ENCODE results near the gene FILIP1. TPM values are rescaled to one million over a fixed set of nuclear protein-coding genes. Genes with fewer than 3 reads are reported as not detected.

Gene FILIP1
- total RNA-seq, 2 experiments from 2014 or later: not detected

DNA sequence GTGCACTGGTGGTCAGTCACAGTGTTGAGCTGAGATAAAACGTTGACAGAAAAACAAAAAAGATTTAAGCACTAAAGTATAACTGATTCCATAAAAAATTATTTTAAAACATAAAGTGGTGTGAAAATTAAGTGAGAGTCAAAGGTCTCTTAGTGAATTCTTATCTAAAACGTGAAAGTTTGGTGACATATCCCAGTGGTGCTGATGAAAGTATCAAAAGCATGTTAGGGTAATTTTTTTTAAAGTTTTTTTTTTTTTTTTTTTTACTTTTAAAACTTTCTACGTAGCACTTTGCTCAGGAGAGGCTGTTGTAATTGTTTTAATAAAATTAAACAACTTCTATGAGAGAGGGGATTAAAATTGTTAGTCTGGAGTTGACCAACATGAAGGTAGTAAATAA is 143.4 kb downstream of the FILIP1 start:
- no peaks in the 10 kb centered on the region for H3K36me3 Mint-ChIP-seq
- H3K4me3 Mint-ChIP-seq: no peak overlapping the region
- ChIA-PET POLR2A (no interaction called here), CTCF (no interaction called here)
- intact Hi-C loops (cut with micrococcal nuclease): no loop called here
- H3K27me3 Mint-ChIP-seq: peaks cover 21% of the 10 kb centered on the region
- peaks cover 5% of the 10 kb centered on the region for H3K4me1 Mint-ChIP-seq (ENCODE audit: low read depth)
- no peak for DNase-seq
- H3K9me3 Mint-ChIP-seq: no peaks in the 10 kb centered on the region
- H3K27ac Mint-ChIP-seq: no peak overlapping the region

DNA sequence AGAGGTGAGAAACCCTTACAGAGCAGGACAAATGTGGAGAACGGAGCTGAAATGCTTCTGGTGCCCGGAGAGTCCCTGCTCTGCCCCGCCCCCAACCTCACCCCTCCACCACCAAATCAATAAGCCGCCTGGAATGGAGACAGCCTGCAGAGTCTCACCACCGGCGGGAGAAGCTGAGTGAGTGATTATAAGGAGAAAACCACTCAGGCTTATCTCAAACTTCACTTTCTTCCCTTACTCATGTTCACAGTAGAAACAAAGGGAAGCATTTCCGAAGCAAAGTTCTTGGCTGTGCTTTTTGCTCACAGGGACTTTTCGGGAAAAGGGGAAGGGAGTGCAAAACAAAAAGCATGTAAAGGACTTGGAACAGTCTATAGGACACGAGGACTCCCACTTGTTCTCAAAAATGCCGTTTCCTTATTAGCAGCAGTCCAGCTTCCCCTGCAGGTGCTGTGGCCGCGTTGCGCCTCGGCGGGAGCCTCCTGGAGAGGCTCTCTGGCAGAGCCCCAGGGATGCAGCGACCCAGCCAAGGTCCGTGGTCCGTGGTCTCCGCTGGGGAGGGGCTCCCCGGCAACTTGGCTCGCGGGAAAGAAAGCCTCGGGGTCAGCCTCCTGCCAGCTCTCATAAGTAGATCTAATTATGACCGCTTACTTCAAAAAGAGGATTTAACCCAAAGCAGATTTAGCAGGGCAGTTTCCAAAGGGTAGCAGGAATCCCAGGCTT is 144.2 kb downstream of the FILIP1 start:
- peaks cover 21% of the 10 kb centered on the region for H3K27me3 Mint-ChIP-seq
- no peak overlapping the region for H3K4me3 Mint-ChIP-seq

DNA sequence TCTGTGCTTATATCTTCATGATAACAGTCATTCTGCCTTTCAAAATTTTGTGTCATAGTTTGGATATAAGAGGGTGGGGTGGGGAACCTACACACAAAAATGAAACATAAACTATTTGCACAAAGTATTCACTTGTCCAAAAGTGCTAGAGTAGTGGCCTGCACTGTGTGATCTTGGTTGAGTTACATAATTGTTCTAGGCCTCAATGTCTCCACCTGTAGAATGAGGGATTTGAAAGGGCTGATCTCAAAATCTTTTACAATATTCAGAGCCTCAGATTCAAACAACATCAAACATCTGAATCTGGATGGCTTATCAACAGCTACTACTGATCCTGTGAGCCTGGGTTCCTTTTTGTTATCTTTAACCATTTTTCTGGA is 144.7 kb downstream of the FILIP1 start:
- ChIA-PET CTCF (interaction anchor here (0.8 kb wide), 1 partner anchor 178 kb away, joined by 3 read pairs; no protein-coding TSS in a partner anchor), POLR2A (no interaction called here)
- no peak overlapping the region for H3K4me3 Mint-ChIP-seq
- no peaks in the 10 kb centered on the region for H3K9me3 Mint-ChIP-seq
- no peaks in the 10 kb centered on the region for H3K36me3 Mint-ChIP-seq
- intact Hi-C loops (cut with micrococcal nuclease): no loop called here
- peaks cover 5% of the 10 kb centered on the region for H3K4me1 Mint-ChIP-seq (ENCODE audit: low read depth)
- no peak for DNase-seq
- no peak overlapping the region for H3K27ac Mint-ChIP-seq
- peaks cover 20% of the 10 kb centered on the region for H3K27me3 Mint-ChIP-seq

More for the DNA sequence above, 144.2 kb downstream of the FILIP1 start:
- CTCF ChIA-PET: interaction anchor here (0.8 kb wide), 1 partner anchor 178 kb away, joined by 3 read pairs; no protein-coding TSS in a partner anchor
- intact Hi-C loops (cut with micrococcal nuclease): no loop called here
- H3K36me3 Mint-ChIP-seq: no peaks in the 10 kb centered on the region
- no peaks in the 10 kb centered on the region for H3K9me3 Mint-ChIP-seq
- peaks cover 5% of the 10 kb centered on the region for H3K4me1 Mint-ChIP-seq (ENCODE audit: low read depth)
- no peak overlapping the region for H3K27ac Mint-ChIP-seq
- POLR2A ChIA-PET: no interaction called here
- DNase-seq: no peak

DNA sequence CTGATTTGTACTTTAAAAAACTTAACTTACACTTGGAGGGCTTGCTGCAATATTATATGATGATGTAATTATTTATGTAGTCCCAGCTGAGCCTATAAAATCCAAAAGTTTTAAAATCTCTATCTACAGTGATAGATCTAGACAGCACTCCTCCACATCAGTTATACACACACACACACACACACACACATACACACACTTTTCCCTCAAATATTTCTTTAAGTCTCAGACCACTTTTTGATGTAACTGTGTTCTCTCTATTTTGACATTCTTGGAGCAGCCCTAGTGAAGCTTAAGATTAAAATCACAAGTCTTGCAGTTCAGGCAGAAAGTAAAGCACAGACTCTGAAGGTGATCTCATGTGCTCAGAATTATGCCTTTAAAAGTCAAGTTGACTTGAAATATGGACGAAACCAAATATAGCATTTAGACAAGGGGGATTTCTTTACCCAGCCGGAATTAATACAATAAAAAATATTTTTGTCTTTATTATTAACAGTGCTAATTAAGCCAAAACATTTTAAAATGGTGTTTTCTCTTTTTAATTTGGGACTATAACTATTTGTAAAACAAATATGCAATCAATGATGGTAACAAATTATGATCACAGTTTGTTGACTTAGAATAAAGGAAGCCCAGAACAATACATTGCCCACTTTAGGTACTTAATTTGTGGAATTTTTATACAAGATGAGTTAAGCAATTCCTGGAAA is 145.5 kb downstream of the FILIP1 start:
- POLR2A ChIA-PET: no interaction called here
- intact Hi-C loops (cut with micrococcal nuclease): no loop called here
- peaks cover 14% of the 10 kb centered on the region for H3K27me3 Mint-ChIP-seq
- CTCF ChIA-PET: no interaction called here
- H3K36me3 Mint-ChIP-seq: no peaks in the 10 kb centered on the region
- H3K4me3 Mint-ChIP-seq: no peak overlapping the region
- peaks cover 5% of the 10 kb centered on the region for H3K4me1 Mint-ChIP-seq (ENCODE audit: low read depth)
- H3K27ac Mint-ChIP-seq: no peak overlapping the region
- no peak for DNase-seq
- H3K9me3 Mint-ChIP-seq: no peaks in the 10 kb centered on the region

DNA sequence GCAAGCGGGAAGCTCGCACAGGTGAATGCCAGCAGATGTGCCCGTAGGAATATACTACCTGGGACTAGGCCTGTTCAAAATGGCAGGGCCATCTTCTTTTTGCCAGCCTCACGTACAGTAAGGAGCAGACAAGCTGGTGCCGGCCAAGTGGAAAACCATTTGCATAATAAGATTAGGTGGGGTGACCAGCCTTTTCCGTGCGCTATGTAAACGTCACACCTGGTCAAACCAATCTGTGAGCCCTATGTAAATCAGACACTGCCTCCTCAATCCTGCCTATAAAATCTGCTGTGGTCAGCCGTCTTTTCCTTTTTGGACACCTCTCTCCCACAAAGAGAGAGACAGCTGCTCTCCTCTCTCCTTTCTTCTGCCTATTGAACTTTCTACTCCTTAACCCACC is 148.2 kb downstream of the FILIP1 start:
- H3K4me3 Mint-ChIP-seq: no peak overlapping the region
- no peaks in the 10 kb centered on the region for H3K36me3 Mint-ChIP-seq
- peaks cover 5% of the 10 kb centered on the region for H3K4me1 Mint-ChIP-seq (ENCODE audit: low read depth)
- no peaks in the 10 kb centered on the region for H3K9me3 Mint-ChIP-seq
- H3K27ac Mint-ChIP-seq: no peak overlapping the region
- H3K27me3 Mint-ChIP-seq: peaks cover 8% of the 10 kb centered on the region
- ChIA-PET POLR2A (no interaction called here), CTCF (interaction anchor here (0.6 kb wide), 1 partner anchor 1091 kb away, joined by 3 read pairs; no protein-coding TSS in a partner anchor)
- intact Hi-C loops (cut with micrococcal nuclease): no loop called here
- no peak for DNase-seq

DNA sequence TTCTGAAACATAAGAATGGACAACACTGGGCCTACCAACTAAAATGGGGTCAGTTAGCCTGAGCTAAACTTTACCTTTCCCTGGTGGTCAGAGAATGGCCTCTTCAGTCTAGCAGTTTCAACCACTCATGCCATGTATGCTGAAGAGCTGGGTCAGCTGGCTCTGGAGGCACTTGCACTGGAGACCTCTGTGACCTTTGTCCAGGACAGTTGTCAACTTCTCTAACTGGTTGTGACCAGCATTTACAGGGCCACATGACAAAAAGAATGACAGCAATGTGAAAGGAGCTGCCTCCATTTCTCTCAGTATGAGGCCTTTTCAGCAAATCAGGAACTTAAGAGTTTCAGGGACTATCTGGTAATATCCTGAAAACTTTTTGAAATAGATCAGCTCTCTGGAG is 149.1 kb downstream of the FILIP1 start:
- Mint-ChIP-seq H3K4me1 (ENCODE audit: low read depth) (peaks cover 1% of the 10 kb centered on the region), H3K36me3 (no peaks in the 10 kb centered on the region), H3K4me3 (no peak overlapping the region), H3K27ac (no peak overlapping the region), H3K27me3 (peaks cover 5% of the 10 kb centered on the region), H3K9me3 (no peaks in the 10 kb centered on the region)
- ChIA-PET POLR2A (no interaction called here), CTCF (interaction anchor here (0.6 kb wide), 1 partner anchor 1092 kb away, joined by 3 read pairs; no protein-coding TSS in a partner anchor)
- no peak for DNase-seq
- intact Hi-C loops (cut with micrococcal nuclease): no loop called here

DNA sequence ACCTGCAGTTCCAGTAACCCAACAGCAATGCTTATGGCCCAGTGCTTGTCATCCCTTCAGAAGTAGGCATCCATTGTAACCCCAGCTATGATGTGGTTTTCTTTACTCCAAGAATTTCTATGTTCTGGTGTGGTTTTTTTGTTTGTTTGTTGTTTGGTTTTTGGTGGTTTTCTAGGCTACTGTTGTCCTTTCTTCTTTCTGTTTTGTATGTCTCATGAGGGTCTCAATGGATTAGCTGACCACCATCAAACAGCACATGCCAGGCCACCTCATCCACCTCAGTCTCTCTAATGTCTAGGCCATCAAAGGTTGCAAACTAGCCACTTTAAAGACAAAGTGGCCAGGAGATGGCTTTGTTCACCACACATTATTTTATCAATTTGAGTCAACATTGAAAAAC is 149.6 kb downstream of the FILIP1 start:
- Mint-ChIP-seq H3K36me3 (no peaks in the 10 kb centered on the region), H3K9me3 (no peaks in the 10 kb centered on the region), H3K4me1 (ENCODE audit: low read depth) (no peaks in the 10 kb centered on the region), H3K4me3 (no peak overlapping the region), H3K27ac (no peak overlapping the region), H3K27me3 (peaks cover 5% of the 10 kb centered on the region)
- intact Hi-C loops (cut with micrococcal nuclease): no loop called here
- CTCF ChIA-PET: no interaction called here
- POLR2A ChIA-PET: no interaction called here
- no peak for DNase-seq

DNA sequence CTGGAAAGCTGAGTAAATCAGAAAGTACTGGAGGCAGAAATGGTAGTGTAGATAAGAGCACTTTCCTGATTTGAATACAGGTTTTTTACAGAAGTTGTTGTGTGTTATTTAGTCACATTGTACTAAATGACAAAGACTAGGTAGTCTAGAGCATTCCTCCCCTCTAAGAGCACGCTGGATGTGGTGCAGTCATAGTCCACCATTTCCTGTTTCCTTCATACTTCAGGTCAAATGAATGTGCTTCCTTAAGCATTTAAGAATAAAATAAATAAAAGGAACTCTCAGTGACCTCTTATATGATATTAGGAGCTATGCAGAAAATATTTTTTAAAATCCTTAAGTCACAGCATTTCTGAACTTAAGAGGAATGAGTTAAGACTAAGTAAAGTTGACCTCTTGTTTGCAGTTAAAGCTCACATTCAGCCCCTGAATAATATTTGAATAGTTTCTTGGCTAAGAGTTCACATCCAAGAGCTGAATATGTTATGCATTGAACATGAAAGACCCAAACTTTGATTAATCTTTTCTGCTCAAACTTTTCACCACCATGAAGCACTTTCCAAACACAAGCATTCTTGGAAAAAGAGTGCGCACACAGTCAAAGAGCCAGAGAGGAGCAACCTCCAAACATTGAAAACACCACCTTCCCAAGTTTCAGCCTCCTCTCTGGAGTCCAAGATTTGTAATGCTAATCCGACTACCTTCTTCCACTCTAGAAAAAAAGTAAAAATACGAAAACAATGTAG is 155.6 kb downstream of the FILIP1 start:
- Mint-ChIP-seq H3K36me3 (no peaks in the 10 kb centered on the region), H3K27me3 (peaks cover 3% of the 10 kb centered on the region), H3K27ac (no peak overlapping the region), H3K9me3 (no peaks in the 10 kb centered on the region), H3K4me3 (no peak overlapping the region), H3K4me1 (ENCODE audit: low read depth) (no peaks in the 10 kb centered on the region)
- no peak for DNase-seq
- ChIA-PET POLR2A (no interaction called here), CTCF (no interaction called here)
- intact Hi-C loops (cut with micrococcal nuclease): no loop called here

DNA sequence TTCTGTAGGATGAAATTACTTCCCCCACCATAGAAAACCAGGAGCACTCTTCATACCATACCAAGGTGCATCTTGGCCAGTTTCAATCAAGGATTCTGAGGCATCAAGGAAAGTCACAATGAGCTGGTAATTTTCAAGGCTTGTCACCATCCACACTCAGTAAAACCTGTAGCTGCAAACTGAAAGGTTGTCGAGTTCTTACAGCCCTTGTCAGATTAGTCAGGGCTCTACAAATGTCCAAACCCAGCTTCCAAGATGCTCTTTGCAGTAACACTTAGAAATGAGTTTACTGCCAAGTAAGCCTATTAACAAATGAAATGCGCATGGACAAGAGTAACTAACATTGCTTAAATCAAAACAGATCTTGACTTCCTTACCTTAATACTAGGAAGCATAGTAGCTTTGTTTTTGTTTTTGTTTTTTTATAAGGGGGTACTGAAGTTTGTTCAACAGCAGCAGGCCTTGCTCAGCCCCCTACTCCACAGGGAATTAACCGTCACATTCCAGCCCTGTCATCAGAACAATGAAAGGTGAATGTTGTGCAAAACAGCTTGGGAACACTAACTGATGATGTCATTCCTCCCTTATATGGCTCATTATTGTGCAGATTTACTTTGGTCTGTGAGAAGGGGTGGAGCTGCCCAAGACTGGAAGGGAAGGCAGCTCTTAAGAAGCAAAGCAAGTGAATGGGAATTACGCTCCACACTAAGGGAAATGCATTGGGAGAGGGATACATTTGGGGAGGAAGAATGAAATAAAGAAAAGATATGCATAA is 159.1 kb downstream of the FILIP1 start:
- no peaks in the 10 kb centered on the region for H3K4me1 Mint-ChIP-seq (ENCODE audit: low read depth)
- intact Hi-C loops (cut with micrococcal nuclease): no loop called here
- no peak overlapping the region for H3K4me3 Mint-ChIP-seq
- no peaks in the 10 kb centered on the region for H3K36me3 Mint-ChIP-seq
- no peak for DNase-seq
- POLR2A ChIA-PET: no interaction called here
- CTCF ChIA-PET: interaction anchor here (0.6 to 0.8 kb wide), 2 partner anchors 37 to 162 kb away, joined by 3 to 4 read pairs; no protein-coding TSS in a partner anchor
- peaks cover 3% of the 10 kb centered on the region for H3K27me3 Mint-ChIP-seq
- H3K27ac Mint-ChIP-seq: no peak overlapping the region
- H3K9me3 Mint-ChIP-seq: no peaks in the 10 kb centered on the region

- no peaks in the 10 kb centered on the region for H3K4me1 Mint-ChIP-seq (ENCODE audit: low read depth)
- H3K36me3 Mint-ChIP-seq: no peaks in the 10 kb centered on the region
- H3K27me3 Mint-ChIP-seq: peaks cover 3% of the 10 kb centered on the region
- DNase-seq: no peak
- no peaks in the 10 kb centered on the region for H3K9me3 Mint-ChIP-seq
- no peak overlapping the region for H3K27ac Mint-ChIP-seq
- intact Hi-C loops (cut with micrococcal nuclease): no loop called here
- CTCF ChIA-PET: no interaction called here
- POLR2A ChIA-PET: no interaction called here
- H3K4me3 Mint-ChIP-seq: no peak overlapping the region
These were observed 159.9 kb downstream of the FILIP1 start for GRCh38 chr6:75333676-75334200.

DNA sequence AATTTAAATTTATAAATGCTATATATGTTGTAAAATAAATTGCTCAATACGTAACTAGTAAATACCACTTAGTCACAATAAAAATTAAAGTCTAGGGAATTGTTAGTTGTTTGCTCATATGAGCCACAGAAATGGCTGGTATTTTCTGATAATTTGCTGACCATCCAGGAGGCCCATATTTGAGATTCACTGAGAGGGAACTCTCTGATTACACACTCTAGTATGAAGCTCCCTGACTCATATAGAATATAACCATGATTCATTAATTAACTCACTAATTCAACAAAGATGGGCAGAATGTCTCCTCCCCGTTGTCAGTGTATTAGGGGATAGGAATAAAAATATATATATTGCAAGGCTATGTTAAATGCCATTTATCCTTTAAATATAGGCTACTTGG is 162.4 kb downstream of the FILIP1 start:
- H3K27ac Mint-ChIP-seq: no peak overlapping the region
- H3K36me3 Mint-ChIP-seq: no peaks in the 10 kb centered on the region
- H3K27me3 Mint-ChIP-seq: peaks cover 6% of the 10 kb centered on the region
- intact Hi-C loops (cut with micrococcal nuclease): no loop called here
- ChIA-PET CTCF (no interaction called here), POLR2A (no interaction called here)
- DNase-seq: no peak
- H3K9me3 Mint-ChIP-seq: no peaks in the 10 kb centered on the region
- no peak overlapping the region for H3K4me3 Mint-ChIP-seq
- H3K4me1 Mint-ChIP-seq (ENCODE audit: low read depth): no peaks in the 10 kb centered on the region

- H3K4me3 Mint-ChIP-seq: no peak overlapping the region
- no peak overlapping the region for H3K27ac Mint-ChIP-seq
- no peaks in the 10 kb centered on the region for H3K4me1 Mint-ChIP-seq (ENCODE audit: low read depth)
- POLR2A ChIA-PET: no interaction called here
- H3K9me3 Mint-ChIP-seq: no peaks in the 10 kb centered on the region
- intact Hi-C loops (cut with micrococcal nuclease): no loop called here
- CTCF ChIA-PET: interaction anchor here (1.3 kb wide), 1 partner anchor 32 kb away, joined by 4 read pairs; no protein-coding TSS in a partner anchor
- DNase-seq: no peak
- peaks cover 9% of the 10 kb centered on the region for H3K27me3 Mint-ChIP-seq
- H3K36me3 Mint-ChIP-seq: no peaks in the 10 kb centered on the region
These were observed 163.9 kb downstream of the FILIP1 start for GRCh38 chr6:75329703-75330102.

Measured in activated CD4-positive, alpha-beta memory T cell treated with anti-CD3 and anti-CD28 coated beads for 36 hours (primary cell).